MM.1S (cell line): ENCODE data around the gene SLCO3A1.

ENCODE experiments used
- DNase-seq: peaks from one replicate; pipeline ENCODE4 v3.0.0-alpha.2; 2015
- H2AFZ ChIP-seq: fragments of 300-600 bp; sonication (generic); 2 replicates; pipeline ENCODE4 v1.6.0; 2016; ENCODE audit warnings: antibody characterized with exemption, low read length
- H3F3A ChIP-seq: fragments of 300-600 bp; sonication (generic); 2 replicates; pipeline ENCODE4 v1.6.1; 2016; ENCODE audit warnings: mild to moderate bottlenecking, antibody characterized with exemption, low read length, moderate library complexity, mixed read lengths; ENCODE audit not compliant: insufficient read depth
- H3K27ac ChIP-seq: fragments of 300-600 bp; sonication (generic); 2 replicates; pipeline ENCODE4 v1.5.1; 2016; ENCODE audit warnings: mild to moderate bottlenecking, low read length
- H3K27me3 ChIP-seq: fragments of 300-600 bp; sonication (generic); replicated peaks from 2 replicates; pipeline ENCODE4 v1.6.0; 2016; ENCODE audit warnings: low read length; ENCODE audit not compliant: insufficient read depth
- H3K36me3 ChIP-seq: fragments of 300-600 bp; sonication (generic); replicated peaks from 2 replicates; pipeline ENCODE4 v1.6.1; 2016; ENCODE audit warnings: mild to moderate bottlenecking, low read length, mixed read lengths; ENCODE audit not compliant: insufficient read depth
- H3K4me1 ChIP-seq: fragments of 300-600 bp; sonication (generic); 2 replicates; pipeline ENCODE4 v1.6.1; 2016; ENCODE audit warnings: low read length, mixed read lengths
- H3K4me2 ChIP-seq: fragments of 300-600 bp; sonication (generic); 2 replicates; pipeline ENCODE4 v1.6.0; 2016; ENCODE audit warnings: low read depth, low read length
- H3K4me3 ChIP-seq: fragments of 300-600 bp; sonication (generic); 2 replicates; pipeline ENCODE4 v1.5.1; 2016; ENCODE audit warnings: low read length, mixed read lengths
- H3K79me2 ChIP-seq: fragments of 300-600 bp; sonication (generic); 2 replicates; pipeline ENCODE4 v1.6.1; 2016; ENCODE audit warnings: mixed run types, low read length, mixed read lengths
- H3K9ac ChIP-seq: fragments of 300-600 bp; sonication (generic); 2 replicates; pipeline ENCODE4 v1.6.1; 2016; ENCODE audit warnings: low read length, mixed read lengths
- H3K9me2 ChIP-seq: fragments of 300-600 bp; sonication (generic); replicated peaks from 2 replicates; pipeline ENCODE4 v1.6.1; 2016; ENCODE audit warnings: mild to moderate bottlenecking, low read length, mixed read lengths; ENCODE audit not compliant: insufficient read depth
- H3K9me3 ChIP-seq: fragments of 300-600 bp; sonication (generic); replicated peaks from 2 replicates; pipeline ENCODE4 v1.6.1; 2016; ENCODE audit warnings: mild to moderate bottlenecking, low read length, mixed read lengths; ENCODE audit not compliant: insufficient read depth
- H4K20me1 ChIP-seq: fragments of 300-600 bp; sonication (generic); 2 replicates; pipeline ENCODE4 v1.6.1; 2016; ENCODE audit warnings: mild to moderate bottlenecking, low read length, moderate library complexity, mixed read lengths; ENCODE audit not compliant: insufficient read depth
- EZH2 ChIP-seq: fragments of 300-600 bp; sonication (generic); optimal IDR thresholded peaks from 2 replicates; pipeline ENCODE3; 2017; ENCODE audit warnings: low read depth, mild to moderate bottlenecking, antibody characterized with exemption, low read length, mixed read lengths
- EZH2phosphoT487 ChIP-seq: fragments of 300-600 bp; sonication (generic); IDR thresholded peaks from 2 replicates; pipeline ENCODE4 v1.6.1; 2018; ENCODE audit warnings: antibody characterized with exemption, low read length
- TF ChIP-seq, protein P1 (sequence below): fragments of 300-600 bp; sonication (generic); IDR thresholded peaks from 2 replicates; pipeline ENCODE4 v1.5.1; 2016; ENCODE audit warnings: antibody characterized with exemption, low read length, mixed read lengths

The SLCO3A1 gene

DNA sequence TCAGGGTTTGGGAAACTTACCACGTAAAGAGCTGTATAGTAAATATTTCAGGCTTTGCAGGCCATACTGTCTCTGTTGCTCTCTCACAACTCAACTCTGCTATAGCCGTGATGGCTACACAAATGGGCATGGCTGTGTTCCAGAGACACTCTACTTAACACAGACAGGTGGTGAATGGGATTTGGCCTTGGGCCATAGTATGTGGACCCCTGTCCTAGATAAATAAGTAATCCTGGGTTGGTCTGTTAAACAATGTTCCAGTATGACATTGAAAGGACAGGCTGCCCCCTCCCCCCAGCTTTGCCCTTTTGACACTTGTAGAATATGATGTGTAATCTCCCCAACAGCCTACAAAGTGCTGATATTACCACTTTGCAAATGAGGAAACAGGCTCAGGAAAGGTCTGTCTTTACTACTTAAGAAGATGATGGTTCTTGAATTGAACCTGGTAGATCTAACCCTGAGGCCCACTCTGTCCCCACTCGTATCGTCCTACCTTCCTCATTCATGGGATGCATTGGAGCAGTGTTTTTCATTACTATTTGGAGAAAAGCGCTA lies 38.4 kb downstream of the SLCO3A1 start:
- Histone ChIP-seq H3K79me2 (no peaks in the 10 kb centered on the region), H3K4me3 (no peak overlapping the region), H3K27me3 (no peaks in the 10 kb centered on the region), H3F3A (no peaks in the 10 kb centered on the region), H3K9ac (no peak overlapping the region), H3K4me2 (no peak overlapping the region), H3K27ac (no peak overlapping the region), H4K20me1 (no peaks in the 10 kb centered on the region), H3K4me1 (no peaks in the 10 kb centered on the region), H2AFZ (no peak overlapping the region), H3K9me2 (no peaks in the 10 kb centered on the region), H3K36me3 (no peaks in the 10 kb centered on the region), H3K9me3 (no peaks in the 10 kb centered on the region)
- TF ChIP-seq EZH2 (no peak), EZH2phosphoT487 (no peak)
- TF ChIP-seq, protein P1, sequence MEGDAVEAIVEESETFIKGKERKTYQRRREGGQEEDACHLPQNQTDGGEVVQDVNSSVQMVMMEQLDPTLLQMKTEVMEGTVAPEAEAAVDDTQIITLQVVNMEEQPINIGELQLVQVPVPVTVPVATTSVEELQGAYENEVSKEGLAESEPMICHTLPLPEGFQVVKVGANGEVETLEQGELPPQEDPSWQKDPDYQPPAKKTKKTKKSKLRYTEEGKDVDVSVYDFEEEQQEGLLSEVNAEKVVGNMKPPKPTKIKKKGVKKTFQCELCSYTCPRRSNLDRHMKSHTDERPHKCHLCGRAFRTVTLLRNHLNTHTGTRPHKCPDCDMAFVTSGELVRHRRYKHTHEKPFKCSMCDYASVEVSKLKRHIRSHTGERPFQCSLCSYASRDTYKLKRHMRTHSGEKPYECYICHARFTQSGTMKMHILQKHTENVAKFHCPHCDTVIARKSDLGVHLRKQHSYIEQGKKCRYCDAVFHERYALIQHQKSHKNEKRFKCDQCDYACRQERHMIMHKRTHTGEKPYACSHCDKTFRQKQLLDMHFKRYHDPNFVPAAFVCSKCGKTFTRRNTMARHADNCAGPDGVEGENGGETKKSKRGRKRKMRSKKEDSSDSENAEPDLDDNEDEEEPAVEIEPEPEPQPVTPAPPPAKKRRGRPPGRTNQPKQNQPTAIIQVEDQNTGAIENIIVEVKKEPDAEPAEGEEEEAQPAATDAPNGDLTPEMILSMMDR, result no peak
- no peak for DNase-seq

DNA sequence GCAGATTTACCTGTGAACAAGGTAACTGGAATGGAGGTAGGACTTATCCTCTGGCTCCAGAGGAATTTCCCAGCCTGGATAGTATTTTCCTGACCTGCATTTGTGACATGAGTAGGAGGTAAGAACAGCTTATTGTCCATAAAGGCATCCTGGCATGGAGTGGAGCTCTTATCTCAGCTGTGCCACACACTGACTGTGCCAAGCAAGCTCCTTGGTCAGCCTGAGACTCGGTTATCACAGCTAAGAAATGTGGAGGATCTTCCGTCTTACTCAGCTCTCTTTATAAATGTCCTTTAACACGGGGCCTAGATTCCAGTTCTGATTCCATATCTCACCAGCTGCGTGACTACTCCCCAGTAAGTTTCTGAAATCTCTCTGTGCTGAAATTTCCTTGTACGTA lies 38.9 kb downstream of the SLCO3A1 start:
- no peak overlapping the region for H3K9ac ChIP-seq
- no peaks in the 10 kb centered on the region for H3K9me2 ChIP-seq
- H3K9me3 ChIP-seq, result no peaks in the 10 kb centered on the region
- TF ChIP-seq EZH2 (no peak), EZH2phosphoT487 (no peak)
- TF ChIP-seq, protein P1, result no peak
- no peaks in the 10 kb centered on the region for H3K4me1 ChIP-seq
- H3F3A ChIP-seq, result no peaks in the 10 kb centered on the region
- no peaks in the 10 kb centered on the region for H4K20me1 ChIP-seq
- DNase-seq, result no peak
- H2AFZ ChIP-seq, result no peak overlapping the region
- no peak overlapping the region for H3K4me2 ChIP-seq
- H3K4me3 ChIP-seq, result no peak overlapping the region
- no peaks in the 10 kb centered on the region for H3K36me3 ChIP-seq
- H3K27me3 ChIP-seq, result no peaks in the 10 kb centered on the region
- H3K27ac ChIP-seq, result no peak overlapping the region
- H3K79me2 ChIP-seq, result no peaks in the 10 kb centered on the region

DNA sequence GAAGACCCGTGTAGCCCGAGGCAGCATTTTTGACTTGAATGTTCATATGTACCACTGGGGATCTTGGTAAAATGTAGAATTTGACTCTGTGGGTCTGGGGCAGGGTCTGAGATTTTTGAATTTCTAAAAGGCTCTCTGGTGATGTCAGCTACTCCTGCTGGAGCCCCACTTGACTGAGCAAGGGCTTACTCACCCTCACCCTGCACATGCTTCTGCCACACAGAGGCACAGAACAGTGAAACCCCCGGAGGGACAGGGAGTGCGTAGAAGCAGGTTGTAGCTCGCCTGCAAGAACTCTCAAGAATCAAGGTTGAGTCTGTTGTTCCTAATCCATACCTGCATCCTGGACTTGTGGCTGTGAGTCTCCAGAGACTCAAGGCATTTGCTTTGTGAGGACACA lies 41.1 kb downstream of the SLCO3A1 start:
- Histone ChIP-seq H3K9me3 (no peaks in the 10 kb centered on the region), H3K36me3 (no peaks in the 10 kb centered on the region), H3K4me1 (no peaks in the 10 kb centered on the region), H3K4me2 (no peak overlapping the region), H3K9ac (no peak overlapping the region), H4K20me1 (no peaks in the 10 kb centered on the region), H3K4me3 (no peak overlapping the region), H3K9me2 (no peaks in the 10 kb centered on the region), H3K79me2 (no peaks in the 10 kb centered on the region), H2AFZ (no peak overlapping the region), H3F3A (no peaks in the 10 kb centered on the region), H3K27ac (no peak overlapping the region), H3K27me3 (no peaks in the 10 kb centered on the region)
- TF ChIP-seq EZH2 (no peak), EZH2phosphoT487 (no peak)
- TF ChIP-seq, protein P1, result no peak
- DNase-seq, result no peak
